Activated T-cell treated with anti-CD3 and anti-CD28 coated beads, Interleukin-2, amount 50 U/mL, for 24 hours (primary cell): Measurements from ENCODE around the gene LETM1.

Experiments used
- DNase-seq: peaks from one replicate; pipeline ENCODE4 v3.0.0-alpha.2; 2020
- H3K27ac Mint-ChIP-seq: 2 replicates; pipeline ENCODE4 v1.8.0; 2020; ENCODE audit warnings: mild to moderate bottlenecking, mixed read lengths
- H3K27me3 Mint-ChIP-seq: 2 replicates; pipeline ENCODE4 v1.8.0; 2020; ENCODE audit warnings: mixed read lengths
- H3K36me3 Mint-ChIP-seq: 2 replicates; pipeline ENCODE4 v1.8.0; 2020; ENCODE audit warnings: low read depth, mixed read lengths
- H3K4me1 Mint-ChIP-seq: 2 replicates; pipeline ENCODE4 v1.8.0; 2020; ENCODE audit warnings: low read depth, mixed read lengths
- H3K4me3 Mint-ChIP-seq: 2 replicates; pipeline ENCODE4 v1.8.0; 2020; ENCODE audit warnings: mild to moderate bottlenecking, moderate library complexity, mixed read lengths
- H3K9me3 Mint-ChIP-seq: 2 replicates; pipeline ENCODE4 v1.8.0; 2020; ENCODE audit warnings: mixed read lengths

LETM1 gene

DNA sequence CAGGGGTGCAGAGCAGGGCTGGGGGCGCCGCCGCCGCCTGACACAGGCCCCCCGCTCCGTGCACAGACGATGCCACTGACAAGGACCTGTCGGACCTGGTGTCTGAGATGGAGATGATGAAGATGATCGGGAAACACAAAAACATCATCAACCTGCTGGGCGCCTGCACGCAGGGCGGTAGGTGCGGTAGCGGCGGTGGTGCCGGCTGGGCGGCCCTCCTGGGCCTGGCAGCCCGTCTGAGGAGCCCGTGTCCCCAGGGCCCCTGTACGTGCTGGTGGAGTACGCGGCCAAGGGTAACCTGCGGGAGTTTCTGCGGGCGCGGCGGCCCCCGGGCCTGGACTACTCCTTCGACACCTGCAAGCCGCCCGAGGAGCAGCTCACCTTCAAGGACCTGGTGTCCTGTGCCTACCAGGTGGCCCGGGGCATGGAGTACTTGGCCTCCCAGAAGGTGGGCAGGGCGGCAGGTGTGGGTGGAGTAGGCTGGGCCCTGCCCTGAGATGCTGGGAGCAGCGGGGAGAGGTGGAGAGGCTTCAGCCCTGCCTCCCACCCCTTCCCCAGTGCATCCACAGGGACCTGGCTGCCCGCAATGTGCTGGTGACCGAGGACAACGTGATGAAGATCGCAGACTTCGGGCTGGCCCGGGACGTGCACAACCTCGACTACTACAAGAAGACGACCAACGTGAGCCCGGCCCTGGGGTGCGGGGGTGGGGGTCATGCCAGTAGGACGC lies 50.3 kb downstream of the LETM1 start:
- no peak for DNase-seq
- no peak overlapping the region for H3K27ac Mint-ChIP-seq
- H3K9me3 Mint-ChIP-seq, result no peaks in the 10 kb centered on the region
- no peaks in the 10 kb centered on the region for H3K36me3 Mint-ChIP-seq
- no peaks in the 10 kb centered on the region for H3K4me1 Mint-ChIP-seq
- H3K4me3 Mint-ChIP-seq, result no peak overlapping the region
- H3K27me3 Mint-ChIP-seq, result no peaks in the 10 kb centered on the region

DNA sequence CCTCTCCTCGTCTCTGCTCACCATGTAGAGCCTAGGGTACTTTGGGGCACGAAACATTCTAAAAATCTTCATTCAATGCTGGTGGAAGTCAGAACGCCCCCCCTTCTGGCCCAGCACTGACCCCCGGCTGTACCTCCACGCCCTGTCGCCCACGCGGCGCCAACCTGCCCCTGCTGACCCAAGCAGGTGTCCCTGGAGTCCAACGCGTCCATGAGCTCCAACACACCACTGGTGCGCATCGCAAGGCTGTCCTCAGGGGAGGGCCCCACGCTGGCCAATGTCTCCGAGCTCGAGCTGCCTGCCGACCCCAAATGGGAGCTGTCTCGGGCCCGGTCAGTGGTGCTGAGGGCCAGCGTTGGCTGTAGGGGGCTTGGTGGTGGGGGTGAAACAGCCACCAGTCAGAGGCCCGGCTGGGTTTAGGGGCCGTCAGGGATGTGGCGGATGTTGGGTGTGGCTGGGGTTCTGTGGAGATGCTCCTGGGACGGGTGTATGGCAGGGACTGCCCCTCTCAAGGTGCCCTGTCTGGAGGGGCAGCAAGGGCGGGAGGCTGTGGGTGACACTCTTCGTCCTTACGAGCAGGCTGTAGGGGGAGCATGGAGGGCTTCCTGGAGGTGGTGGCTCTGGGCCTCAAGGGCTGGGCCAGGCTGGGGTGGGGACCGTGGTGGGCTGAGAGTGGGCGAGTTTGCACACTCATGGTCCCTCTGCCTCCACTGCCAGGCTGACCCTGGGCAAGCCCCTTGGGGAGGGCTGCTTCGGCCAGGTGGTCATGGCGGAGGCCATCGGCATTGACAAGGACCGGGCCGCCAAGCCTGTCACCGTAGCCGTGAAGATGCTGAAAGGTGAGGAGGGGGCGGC lies 51.1 kb downstream of the LETM1 start:
- peaks cover 4% of the 10 kb centered on the region for H3K27me3 Mint-ChIP-seq
- no peak overlapping the region for H3K27ac Mint-ChIP-seq
- no peaks in the 10 kb centered on the region for H3K36me3 Mint-ChIP-seq
- no peaks in the 10 kb centered on the region for H3K4me1 Mint-ChIP-seq
- H3K4me3 Mint-ChIP-seq, result no peak overlapping the region
- DNase-seq, result no peak
- no peaks in the 10 kb centered on the region for H3K9me3 Mint-ChIP-seq

DNA sequence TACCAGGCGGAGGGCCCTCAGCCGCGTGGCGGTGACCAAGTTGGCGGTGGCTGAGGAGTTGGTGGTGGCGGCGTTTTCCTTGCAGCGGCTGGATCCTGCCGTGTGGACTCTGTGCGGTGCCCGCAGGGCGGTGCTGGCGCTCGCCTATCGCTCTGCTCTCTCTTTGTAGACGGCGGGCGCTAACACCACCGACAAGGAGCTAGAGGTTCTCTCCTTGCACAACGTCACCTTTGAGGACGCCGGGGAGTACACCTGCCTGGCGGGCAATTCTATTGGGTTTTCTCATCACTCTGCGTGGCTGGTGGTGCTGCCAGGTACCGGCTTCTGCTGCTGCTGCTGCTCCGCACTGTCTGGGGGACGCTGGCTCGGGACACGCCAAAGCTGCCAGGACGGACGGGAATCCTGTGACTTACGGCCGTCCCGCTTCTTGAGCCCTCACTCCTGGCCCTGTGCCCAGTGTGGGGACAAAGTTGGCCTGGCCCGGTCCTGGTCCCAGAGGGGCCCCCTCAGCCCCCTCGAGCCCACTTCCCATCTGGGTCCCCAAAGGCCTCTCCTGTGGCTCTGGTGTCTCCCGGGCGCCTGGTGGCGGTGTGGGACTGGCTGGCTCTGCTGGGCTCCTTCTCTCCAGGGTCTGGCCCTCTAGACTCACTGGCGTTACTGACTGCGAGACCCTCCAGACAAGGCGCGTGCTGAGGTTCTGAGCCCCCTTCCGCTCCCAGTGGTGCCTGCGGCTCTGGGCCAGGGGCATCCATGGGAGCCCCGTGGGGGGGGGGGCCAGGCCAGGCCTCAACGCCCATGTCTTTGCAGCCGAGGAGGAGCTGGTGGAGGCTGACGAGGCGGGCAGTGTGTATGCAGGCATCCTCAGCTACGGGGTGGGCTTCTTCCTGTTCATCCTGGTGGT lies 52.2 kb downstream of the LETM1 start:
- DNase-seq, result no peak
- H3K27me3 Mint-ChIP-seq, result peaks cover 10% of the 10 kb centered on the region
- H3K9me3 Mint-ChIP-seq, result no peaks in the 10 kb centered on the region
- H3K36me3 Mint-ChIP-seq, result no peaks in the 10 kb centered on the region
- no peaks in the 10 kb centered on the region for H3K4me1 Mint-ChIP-seq
- H3K4me3 Mint-ChIP-seq, result no peak overlapping the region
- no peak overlapping the region for H3K27ac Mint-ChIP-seq

DNA sequence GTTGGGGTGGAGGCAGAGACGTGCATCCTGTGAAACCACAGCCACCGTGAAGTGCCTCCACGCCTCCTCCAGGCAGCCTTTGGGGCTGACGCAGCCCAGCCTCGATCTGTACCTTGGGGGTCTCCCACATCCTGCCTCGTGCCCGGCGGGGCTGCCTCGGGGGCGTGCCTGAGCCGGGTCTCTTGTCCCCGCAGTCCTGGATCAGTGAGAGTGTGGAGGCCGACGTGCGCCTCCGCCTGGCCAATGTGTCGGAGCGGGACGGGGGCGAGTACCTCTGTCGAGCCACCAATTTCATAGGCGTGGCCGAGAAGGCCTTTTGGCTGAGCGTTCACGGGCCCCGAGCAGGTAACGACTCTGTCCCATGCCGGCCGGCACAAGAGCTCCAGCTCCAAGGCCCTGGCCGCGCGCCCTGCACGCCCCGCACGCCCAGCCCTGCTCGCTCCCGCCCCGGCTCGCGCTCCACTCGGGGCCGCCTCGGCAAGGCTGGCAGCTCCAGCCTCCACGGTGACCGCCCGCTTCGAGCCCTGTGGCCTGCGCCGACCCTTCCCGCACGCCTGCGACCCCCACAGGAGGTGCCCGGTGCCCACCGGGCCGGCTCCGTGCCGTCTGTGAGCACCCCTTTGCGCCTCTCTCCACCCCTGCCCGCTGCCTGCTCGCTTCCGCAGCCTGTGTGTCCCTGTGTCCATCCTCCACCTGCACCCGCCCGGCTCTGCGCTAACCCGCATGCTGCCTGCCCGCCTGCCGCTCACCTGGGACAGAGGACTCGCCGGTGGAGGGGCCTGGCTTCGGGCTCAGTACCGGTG lies 53.0 kb downstream of the LETM1 start:
- H3K27ac Mint-ChIP-seq, result no peak overlapping the region
- H3K27me3 Mint-ChIP-seq, result peaks cover 14% of the 10 kb centered on the region
- H3K36me3 Mint-ChIP-seq, result no peaks in the 10 kb centered on the region
- no peak overlapping the region for H3K4me3 Mint-ChIP-seq
- no peak for DNase-seq
- H3K9me3 Mint-ChIP-seq, result no peaks in the 10 kb centered on the region
- H3K4me1 Mint-ChIP-seq, result no peaks in the 10 kb centered on the region

DNA sequence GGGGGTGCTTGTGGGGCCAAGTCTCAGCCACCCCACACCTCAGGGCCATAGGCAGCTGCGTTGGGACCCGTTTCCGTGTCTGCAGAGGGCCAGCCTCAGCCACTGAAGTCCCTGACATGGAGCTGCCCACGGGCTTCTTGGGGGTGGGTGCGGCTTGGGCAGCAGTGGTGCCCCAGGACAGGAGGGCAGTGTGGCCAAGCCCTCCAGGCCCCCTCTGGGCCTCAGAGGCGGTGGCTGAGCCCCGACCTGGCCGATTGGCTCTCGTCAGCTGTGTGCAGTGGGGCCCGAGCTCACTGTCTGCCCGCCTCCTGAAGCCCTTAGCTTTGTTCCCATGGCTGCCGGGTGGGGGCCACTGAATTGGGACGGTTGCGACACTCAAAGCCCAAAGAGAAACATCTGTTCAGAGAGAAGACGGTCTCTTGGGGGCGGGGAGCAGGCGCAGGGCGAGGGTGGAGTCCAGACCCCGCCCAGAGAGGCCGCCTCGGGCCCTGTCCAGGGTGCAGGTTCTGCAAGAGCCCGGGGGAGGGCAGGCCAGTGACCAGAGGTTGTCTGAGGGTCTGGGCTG lies 53.7 kb downstream of the LETM1 start:
- no peak for DNase-seq

DNA sequence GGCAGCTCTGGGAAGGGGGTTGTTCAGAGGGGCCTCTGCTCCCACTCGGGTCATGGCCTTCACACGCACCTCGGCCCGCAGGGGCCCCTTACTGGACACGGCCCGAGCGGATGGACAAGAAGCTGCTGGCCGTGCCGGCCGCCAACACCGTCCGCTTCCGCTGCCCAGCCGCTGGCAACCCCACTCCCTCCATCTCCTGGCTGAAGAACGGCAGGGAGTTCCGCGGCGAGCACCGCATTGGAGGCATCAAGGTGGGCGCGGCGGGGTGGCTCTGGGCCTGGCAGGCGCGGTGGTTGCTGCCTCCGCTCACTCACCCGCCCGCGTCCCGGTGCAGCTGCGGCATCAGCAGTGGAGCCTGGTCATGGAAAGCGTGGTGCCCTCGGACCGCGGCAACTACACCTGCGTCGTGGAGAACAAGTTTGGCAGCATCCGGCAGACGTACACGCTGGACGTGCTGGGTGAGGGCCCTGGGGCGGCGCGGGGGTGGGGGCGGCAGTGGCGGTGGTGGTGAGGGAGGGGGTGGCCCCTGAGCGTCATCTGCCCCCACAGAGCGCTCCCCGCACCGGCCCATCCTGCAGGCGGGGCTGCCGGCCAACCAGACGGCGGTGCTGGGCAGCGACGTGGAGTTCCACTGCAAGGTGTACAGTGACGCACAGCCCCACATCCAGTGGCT lies 54.5 kb downstream of the LETM1 start:
- Mint-ChIP-seq H3K4me1 (no peaks in the 10 kb centered on the region), H3K27ac (no peak overlapping the region), H3K9me3 (no peaks in the 10 kb centered on the region), H3K27me3 (peaks cover 20% of the 10 kb centered on the region), H3K4me3 (no peak overlapping the region), H3K36me3 (no peaks in the 10 kb centered on the region)
- DNase-seq, result no peak

More for the DNA sequence above, 53.7 kb downstream of the LETM1 start:
- no peak overlapping the region for H3K27ac Mint-ChIP-seq
- H3K9me3 Mint-ChIP-seq, result no peaks in the 10 kb centered on the region
- H3K36me3 Mint-ChIP-seq, result no peaks in the 10 kb centered on the region
- no peaks in the 10 kb centered on the region for H3K4me1 Mint-ChIP-seq
- peaks cover 14% of the 10 kb centered on the region for H3K27me3 Mint-ChIP-seq
- H3K4me3 Mint-ChIP-seq, result no peak overlapping the region

DNA sequence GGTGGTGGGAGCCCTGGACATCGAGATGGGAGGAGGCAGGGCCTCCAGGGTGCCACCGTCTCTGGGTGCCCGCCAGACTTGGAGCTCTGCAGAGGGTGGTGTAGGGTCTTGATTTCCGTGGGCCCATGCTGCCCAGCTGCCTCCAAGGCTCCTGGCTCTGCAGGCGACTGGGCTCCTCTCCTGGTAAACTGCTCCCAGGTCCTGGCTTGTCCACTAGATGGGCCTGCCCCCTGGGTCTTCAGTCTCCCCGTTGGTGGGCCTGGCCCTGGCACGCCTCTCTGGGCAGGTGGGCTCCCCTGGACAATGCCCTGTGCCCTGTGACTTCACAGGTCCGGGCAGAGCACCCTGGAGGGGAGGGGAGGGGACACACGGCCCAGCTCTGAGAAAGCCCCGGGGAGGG lies 55.2 kb downstream of the LETM1 start:
- Mint-ChIP-seq H3K27ac (no peak overlapping the region), H3K27me3 (peaks cover 26% of the 10 kb centered on the region), H3K36me3 (no peaks in the 10 kb centered on the region), H3K9me3 (no peaks in the 10 kb centered on the region), H3K4me1 (no peaks in the 10 kb centered on the region), H3K4me3 (no peak overlapping the region)
- DNase-seq, result no peak

DNA sequence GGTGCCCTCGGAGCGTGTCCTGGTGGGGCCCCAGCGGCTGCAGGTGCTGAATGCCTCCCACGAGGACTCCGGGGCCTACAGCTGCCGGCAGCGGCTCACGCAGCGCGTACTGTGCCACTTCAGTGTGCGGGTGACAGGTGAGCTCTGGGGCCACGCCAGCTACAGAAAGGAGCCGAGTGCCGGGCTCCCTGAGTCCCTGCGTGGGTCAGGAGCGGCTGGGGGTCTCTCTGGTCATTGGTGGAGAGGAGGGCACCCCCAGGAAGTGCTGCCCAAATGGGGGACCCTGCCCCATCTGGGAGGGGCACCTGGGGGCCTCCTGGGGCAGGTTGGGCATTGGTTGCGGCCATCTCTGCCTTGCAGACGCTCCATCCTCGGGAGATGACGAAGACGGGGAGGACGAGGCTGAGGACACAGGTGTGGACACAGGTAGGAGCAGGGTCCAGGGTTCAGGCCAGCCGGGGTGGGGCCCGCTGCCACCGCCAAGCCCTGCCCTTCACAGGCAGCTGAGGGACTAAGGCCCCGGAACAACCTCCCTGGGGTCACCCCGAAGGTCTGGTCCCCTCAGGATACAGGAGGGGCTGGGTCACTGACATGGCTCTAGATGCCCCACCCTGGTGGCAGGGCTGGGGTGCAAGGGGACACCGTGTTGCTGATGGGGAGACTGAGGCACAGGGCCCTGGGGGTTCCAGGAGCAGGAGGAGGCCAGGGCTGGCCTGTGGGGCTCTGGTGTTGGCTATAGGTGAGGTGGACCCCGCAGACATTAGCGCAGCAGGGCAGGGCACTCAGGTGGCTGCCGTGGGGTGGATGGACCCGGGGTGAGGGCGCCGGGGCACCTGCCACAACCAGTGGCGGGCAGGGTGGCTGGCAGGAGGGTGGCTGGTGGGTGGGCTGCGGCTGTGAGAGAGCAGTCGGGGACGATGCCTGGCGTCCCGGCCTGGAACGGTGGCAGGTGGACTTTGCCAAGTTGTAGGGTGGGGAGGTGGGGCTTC lies 56.3 kb downstream of the LETM1 start:
- Mint-ChIP-seq H3K4me3 (no peak overlapping the region), H3K27ac (no peak overlapping the region), H3K27me3 (peaks cover 30% of the 10 kb centered on the region), H3K4me1 (no peaks in the 10 kb centered on the region), H3K9me3 (no peaks in the 10 kb centered on the region), H3K36me3 (no peaks in the 10 kb centered on the region)
- no peak for DNase-seq

DNA sequence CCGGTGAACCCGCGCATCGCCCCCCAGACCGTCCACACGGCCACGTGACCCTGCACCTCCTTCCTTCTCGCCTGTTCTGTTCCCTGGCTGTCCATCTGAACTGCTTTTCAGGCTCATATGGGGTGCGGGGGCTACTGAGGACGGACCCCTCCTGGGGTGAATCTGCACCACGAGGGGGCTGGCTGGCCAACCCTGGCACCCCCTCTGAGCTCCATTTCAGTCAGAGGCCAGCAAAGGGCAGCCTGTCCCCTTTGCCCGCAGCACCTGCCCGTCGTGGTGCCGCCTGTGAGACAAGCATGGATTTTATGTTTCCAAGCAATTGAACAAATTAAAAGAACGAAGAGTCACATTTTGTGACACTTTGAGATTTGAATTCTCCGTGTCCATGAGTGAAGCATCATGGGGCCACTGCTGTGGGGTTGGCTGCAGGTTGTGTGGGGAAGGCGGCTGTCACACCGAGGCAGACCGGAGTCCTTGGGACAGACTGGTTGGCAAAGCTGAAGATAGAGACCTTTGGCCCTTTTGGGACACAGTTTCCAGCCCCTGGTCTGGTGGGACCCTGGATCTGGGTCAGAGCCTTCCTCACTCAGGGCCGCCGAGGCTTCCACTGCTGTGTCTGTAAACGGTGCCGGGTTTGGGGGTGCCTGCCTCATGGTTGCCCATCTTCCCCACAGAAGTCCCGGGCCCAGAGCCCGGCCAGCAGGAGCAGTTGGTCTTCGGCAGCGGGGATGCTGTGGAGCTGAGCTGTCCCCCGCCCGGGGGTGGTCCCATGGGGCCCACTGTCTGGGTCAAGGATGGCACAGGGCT lies 57.2 kb downstream of the LETM1 start:
- Mint-ChIP-seq H3K27ac (no peak overlapping the region), H3K27me3 (peaks cover 32% of the 10 kb centered on the region), H3K4me1 (no peaks in the 10 kb centered on the region), H3K36me3 (no peaks in the 10 kb centered on the region), H3K4me3 (no peak overlapping the region), H3K9me3 (no peaks in the 10 kb centered on the region)
- no peak for DNase-seq

DNA sequence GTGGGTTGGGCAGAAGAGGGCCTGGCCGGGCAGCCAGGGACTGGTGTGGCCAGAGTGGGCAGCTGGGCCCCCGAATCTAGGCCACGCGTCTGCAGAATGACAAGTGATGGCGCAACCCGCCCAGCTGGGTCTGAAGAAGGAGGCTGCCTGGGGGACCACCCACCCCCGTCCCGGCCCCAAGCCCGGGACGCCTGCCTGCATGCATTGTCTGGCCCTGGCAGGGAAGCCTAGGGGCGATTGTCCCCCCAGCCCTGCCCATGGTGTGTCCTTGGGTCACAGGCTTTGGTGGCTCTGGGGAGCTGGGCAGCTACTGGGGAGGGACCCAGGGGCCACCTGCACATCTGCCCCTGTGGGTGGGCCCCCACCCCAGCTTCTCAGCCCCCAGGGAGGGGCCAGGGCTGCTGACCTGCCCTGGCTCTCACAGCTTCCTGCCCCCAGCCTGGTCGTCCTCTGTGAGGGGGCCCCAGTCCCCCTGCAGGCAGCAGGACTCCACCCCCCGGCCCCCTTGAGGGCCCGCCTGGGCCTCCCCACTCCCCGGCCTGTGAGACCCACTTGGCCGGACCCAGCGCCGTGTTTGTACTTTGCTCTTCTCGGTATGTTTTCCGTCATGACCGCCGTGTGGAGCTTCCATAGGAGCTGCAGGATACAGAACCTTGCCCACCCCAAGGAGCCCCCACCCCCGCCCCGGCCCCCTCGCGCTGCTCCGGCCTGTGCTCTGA lies 57.9 kb downstream of the LETM1 start:
- Mint-ChIP-seq H3K27me3 (peaks cover 32% of the 10 kb centered on the region), H3K9me3 (no peaks in the 10 kb centered on the region)

DNA sequence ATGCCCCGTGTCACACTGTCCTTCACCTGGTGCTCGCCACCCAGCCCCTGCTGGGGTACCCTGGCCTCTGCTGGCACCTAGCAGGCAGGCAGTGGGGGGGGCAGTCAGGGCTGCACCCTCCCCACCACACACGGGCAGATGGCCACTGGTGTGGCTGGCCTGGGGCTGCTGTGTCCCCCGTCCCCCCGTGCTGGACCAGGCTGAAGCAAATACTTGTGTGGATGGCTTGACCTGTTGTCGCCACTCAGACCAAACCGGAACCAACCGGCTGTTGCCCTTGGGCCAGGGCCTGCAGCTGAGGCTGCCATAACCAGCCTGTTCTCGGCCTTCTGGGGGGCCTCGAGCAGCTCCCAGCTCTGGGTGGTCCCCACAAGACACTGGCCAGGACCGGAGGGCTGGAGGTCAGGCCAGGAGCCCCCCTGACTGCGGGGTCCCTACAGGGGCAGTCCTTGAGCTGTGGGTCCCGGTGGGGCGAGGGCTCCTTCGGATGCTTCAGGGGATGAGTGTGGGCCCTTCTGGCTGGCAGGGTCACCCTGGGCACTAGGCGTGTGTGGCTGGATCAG lies 58.6 kb downstream of the LETM1 start:
- H3K4me3 Mint-ChIP-seq, result no peak overlapping the region
- DNase-seq, result no peak

More for the DNA sequence above, 57.9 kb downstream of the LETM1 start:
- DNase-seq, result no peak
- no peak overlapping the region for H3K4me3 Mint-ChIP-seq
- no peak overlapping the region for H3K27ac Mint-ChIP-seq
- no peaks in the 10 kb centered on the region for H3K36me3 Mint-ChIP-seq
- no peaks in the 10 kb centered on the region for H3K4me1 Mint-ChIP-seq

More for the DNA sequence above, 58.6 kb downstream of the LETM1 start:
- Mint-ChIP-seq H3K4me1 (no peaks in the 10 kb centered on the region), H3K27ac (no peak overlapping the region), H3K36me3 (no peaks in the 10 kb centered on the region), H3K9me3 (no peaks in the 10 kb centered on the region), H3K27me3 (peaks cover 32% of the 10 kb centered on the region)
